HepG2 (cell line): Measurements from ENCODE around the gene PRCD. TPM values are rescaled to one million over a fixed set of nuclear protein-coding genes. Genes with fewer than 3 reads are reported as not detected.

Experiments
- ATAC-seq: fragments of 200-7000 bp; cut with Tn5 transposase; 3 replicates; pipeline ENCODE4 v1.9.1; 2020; ENCODE audit warnings: mild to moderate bottlenecking, moderate library complexity
- BruUV-seq: library from RNA; stranded (reverse); fragments of 400-500 nt; replicated peaks from 2 replicates; lab custom pipeline; 2021; lab: Mats Ljungman, UMichigan
- CTCF ChIA-PET: fragments of 300-600 bp; formaldehyde crosslinking; extraction: SDS; loops from one replicate; lab custom pipeline; 2021; ENCODE audit warnings: low total read pairs, inconsistent platforms, low intra/inter-chr PET ratio; lab: Yijun Ruan, JAX
- POLR2A ChIA-PET: fragments of 350-600 bp; sonication (Branson Sonifier 250); formaldehyde crosslinking; loops from one replicate; lab custom pipeline; 2020; ENCODE audit warnings: antibody characterized with exemption, inconsistent platforms; lab: Yijun Ruan, JAX
- DNase-seq: peaks from one replicate; pipeline ENCODE4 v3.0.0-alpha.2; 2015; ENCODE audit warnings: low spot score
- FAIRE-seq: peaks from 3 replicates; lab custom pipeline; 2011; peaks lifted over from hg19 to GRCh38; lab: Jason Lieb, UNC
- H2AFZ ChIP-seq: one replicate; pipeline ENCODE4 v1.6.1; 2011; ENCODE audit warnings: low read length, inconsistent platforms
- H3K27ac ChIP-seq: fragments of 300-600 bp; 3 replicates; pipeline ENCODE4 v1.8.0; 2011; ENCODE audit warnings: mixed run types, mild to moderate bottlenecking, mixed read lengths, low read length, inconsistent platforms; ENCODE audit not compliant: insufficient read depth; ENCODE audit errors: extremely low read length
- H3K27me3 ChIP-seq, 2 experiments: fragments of 200-600 bp in 1 of 2; 2 replicates in 1 of 2; 3 replicates in 1 of 2; pipeline versions ENCODE4 v1.6.0 to v1.8.0; 2011; ENCODE audit warnings: low read length in 2 of 2, mild to moderate bottlenecking in 2 of 2, moderate library complexity in 2 of 2, inconsistent platforms in 1 of 2; ENCODE audit not compliant: insufficient read depth in 2 of 2, control insufficient read depth in 1 of 2
- H3K36me3 ChIP-seq, 2 experiments: fragments of 200-600 bp in 1 of 2; replicated peaks in 1 of 2; 2 replicates in 1 of 2; 3 replicates in 1 of 2; pipeline versions ENCODE4 v1.5.1 to v1.8.0; 2011; ENCODE audit warnings: low read length in 2 of 2, inconsistent platforms in 1 of 2; ENCODE audit not compliant: insufficient read depth in 2 of 2, control insufficient read depth in 1 of 2
- H3K4me1 ChIP-seq: 2 replicates; pipeline ENCODE4 v1.5.1; 2012; ENCODE audit warnings: low read length, inconsistent platforms; ENCODE audit not compliant: insufficient read depth
- H3K4me2 ChIP-seq: 2 replicates; pipeline ENCODE4 v1.6.0; 2011; ENCODE audit warnings: low read depth, low read length, inconsistent platforms
- H3K4me3 ChIP-seq, 3 experiments: fragments of 200-600 bp in 1 of 3; sonication (generic), shearing (Covaris generic) in 1 of 3; replicated peaks in 1 of 3; 2 replicates each; pipeline ENCODE4 v1.5.1; 2011 to 2016; ENCODE audit warnings: low read length in 3 of 3, inconsistent platforms in 2 of 3, low read depth in 2 of 3, mild to moderate bottlenecking in 2 of 3, control low read depth in 1 of 3, mixed read lengths in 1 of 3; ENCODE audit not compliant: insufficient read depth in 1 of 3
- H3K79me2 ChIP-seq: one replicate; pipeline ENCODE4 v1.6.1; 2011; ENCODE audit warnings: low read length, inconsistent platforms; ENCODE audit not compliant: insufficient read depth
- H3K9ac ChIP-seq: 2 replicates; pipeline ENCODE4 v1.6.0; 2011; ENCODE audit warnings: mild to moderate bottlenecking, low read depth, low read length, inconsistent platforms; ENCODE audit not compliant: insufficient read depth
- H3K9me3 ChIP-seq: 2 replicates; pipeline ENCODE4 v1.5.1; 2012; ENCODE audit warnings: mild to moderate bottlenecking, low read length
- H4K20me1 ChIP-seq: 2 replicates; pipeline ENCODE4 v1.6.0; 2011; ENCODE audit warnings: inconsistent platforms, mild to moderate bottlenecking, low read length, moderate library complexity; ENCODE audit not compliant: insufficient read depth
- CBX2 ChIP-seq, 2 experiments: fragments of 200-600 bp in 1 of 2; sonication (generic); formaldehyde crosslinking in 1 of 2; IDR thresholded peaks; 2 replicates each; pipeline versions ENCODE4 v1.7.0 to v1.8.1; 2018 to 2022; ENCODE audit warnings: low read depth in 2 of 2, low read length in 1 of 2, mild to moderate bottlenecking in 1 of 2, missing genetic modification reagents in 1 of 2
- HNRNPL ChIP-seq: fragments of 200-400 bp; formaldehyde crosslinking; IDR thresholded peaks from 2 replicates; pipeline ENCODE4 v1.6.1; 2017; ENCODE audit warnings: mild to moderate bottlenecking, low read depth, low read length
- MAFG ChIP-seq: sonication (generic); formaldehyde crosslinking; IDR thresholded peaks from 2 replicates; pipeline ENCODE4 v1.5.1; 2020; ENCODE audit warnings: mild to moderate bottlenecking, missing genetic modification reagents
- NFKB2 ChIP-seq: sonication (generic); formaldehyde crosslinking; IDR thresholded peaks from 2 replicates; pipeline ENCODE4 v1.4.0; 2020; ENCODE audit warnings: missing genetic modification reagents, borderline replicate concordance
- PITX1 ChIP-seq: sonication (generic); formaldehyde crosslinking; IDR thresholded peaks from 2 replicates; pipeline ENCODE4 v1.5.1; 2020; ENCODE audit warnings: mild to moderate bottlenecking, missing genetic modification reagents
- RXRB ChIP-seq: IDR thresholded peaks from 2 replicates; pipeline ENCODE4 v1.6.1; 2016; ENCODE audit warnings: borderline replicate concordance, missing genetic modification reagents, missing compliant biosample characterization
- TCF7 ChIP-seq: sonication (generic); IDR thresholded peaks from 2 replicates; pipeline ENCODE4 v1.6.1; 2016; ENCODE audit warnings: antibody characterized with exemption, low read depth
- THAP8 ChIP-seq: sonication (generic); formaldehyde crosslinking; IDR thresholded peaks from 2 replicates; pipeline ENCODE4 v1.5.1; 2020; ENCODE audit warnings: missing genetic modification reagents, mild to moderate bottlenecking, borderline replicate concordance
- ZEB1 ChIP-seq: IDR thresholded peaks from 2 replicates; pipeline ENCODE4 v1.6.1; 2012; ENCODE audit warnings: mild to moderate bottlenecking, low read depth, inconsistent platforms; ENCODE audit not compliant: insufficient replicate concordance
- ZMYM2 ChIP-seq: sonication (generic); formaldehyde crosslinking; IDR thresholded peaks from 2 replicates; pipeline ENCODE4 v1.8.0; 2022; ENCODE audit warnings: mild to moderate bottlenecking, missing genetic modification reagents
- ZNF296 ChIP-seq: sonication (generic); formaldehyde crosslinking; conservative IDR thresholded peaks from 2 replicates; pipeline ENCODE4 v1.5.0; 2020; ENCODE audit warnings: mild to moderate bottlenecking, missing genetic modification reagents
- ZNF883 ChIP-seq: sonication (generic); formaldehyde crosslinking; IDR thresholded peaks from 2 replicates; pipeline ENCODE4 v1.5.1; 2020; ENCODE audit warnings: mild to moderate bottlenecking, missing genetic modification reagents; ENCODE audit errors: not compliant biosample characterization
- WGBS: methylation state at CpG from one replicate; pipeline ENCODE4 v1.1.6; 2017; ENCODE audit warnings: low lambda C conversion rate; 5-methylcytosine and 5-hydroxymethylcytosine counted together
- in situ Hi-C: cut with HindIII; loops from 2 replicates; pipeline ENCODE4 v1.10.0; 2017; ENCODE audit warnings: low pct_unique_long_range_greater_than_20kb; ENCODE audit not compliant: extremely low pct_ligation_motif_present
- intact Hi-C: fragments of 100-400 bp; cut with micrococcal nuclease; formaldehyde crosslinking; loops from one replicate; pipeline ENCODE4 v1.10.0; 2022; ENCODE audit not compliant: unreplicated experiment
- polyA plus RNA-seq, 8 experiments: library from polyadenylated mRNA; depleted of rRNA in 3 of 8; stranded (reverse) in 7 of 8; unstranded in 1 of 8; fragments of >200 nt; fragmentation: Illumina TruSeq in 4 of 8; extraction: Trizol in 4 of 8; gene quantifications; 2 replicates each; pipeline versions ENCODE4 v1.2.1 to v1.2.3, GENCODE V29; 2011 to 2016; ENCODE audit warnings: low read depth in 4 of 8, missing spikeins in 1 of 8, mixed read lengths in 1 of 8; ENCODE audit not compliant: insufficient read depth in 1 of 8
- total RNA-seq, 5 experiments: library from RNA; depleted of rRNA; stranded (reverse); fragments of >200 nt; fragmentation: Illumina TruSeq; extraction: Trizol; gene quantifications; 2 replicates each; pipeline ENCODE4 v1.2.3, GENCODE V29; 2016; ENCODE audit warnings: low read depth in 1 of 5

PRCD gene
- total and polyA plus RNA-seq, 2 of the 13 experiments (the other 11 are each of a cell fraction or from before 2014, with no cell fraction given), result 0.51 TPM; not detected in 1

DNA sequence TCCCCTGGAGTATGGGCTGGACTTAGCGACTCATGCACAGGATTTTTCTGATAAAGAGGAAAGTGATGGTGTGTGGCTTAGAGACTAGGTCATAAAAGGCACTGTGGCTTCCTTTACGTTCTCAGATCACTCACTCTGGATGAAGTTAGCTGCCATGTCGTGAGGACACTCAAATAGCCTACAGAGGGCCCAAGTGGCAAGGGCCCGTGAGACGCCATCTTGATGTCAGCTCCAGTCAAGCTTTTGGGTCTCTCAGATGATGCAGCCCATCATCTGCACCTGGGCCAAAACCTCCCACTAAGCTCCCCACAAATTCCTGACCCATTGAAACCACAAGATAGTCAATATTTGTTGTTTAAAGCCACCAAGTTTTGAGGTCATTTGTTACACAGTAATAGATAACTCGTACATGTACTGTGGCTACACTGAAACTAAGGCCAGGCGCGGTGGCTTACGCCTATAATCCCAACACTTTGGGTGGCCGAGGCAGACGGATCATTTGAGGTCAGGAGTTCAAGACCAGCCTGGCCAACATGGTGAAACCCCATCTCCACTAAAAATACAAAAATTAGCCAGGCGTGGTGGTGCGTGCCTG, 31.1 kb downstream of the PRCD start (continued):
- no peak for TF ChIP-seq ZEB1
- peak; percentile 21; the same call in 1 of the 2 replicates for TF ChIP-seq RXRB (CRISPR knock-in tag)
- TF ChIP-seq THAP8, result no peak
- 0 out of 2 replicates have a peak, but pooled peaks have one; percentile 5 for TF ChIP-seq TCF7
- no peak for TF ChIP-seq MAFG

DNA sequence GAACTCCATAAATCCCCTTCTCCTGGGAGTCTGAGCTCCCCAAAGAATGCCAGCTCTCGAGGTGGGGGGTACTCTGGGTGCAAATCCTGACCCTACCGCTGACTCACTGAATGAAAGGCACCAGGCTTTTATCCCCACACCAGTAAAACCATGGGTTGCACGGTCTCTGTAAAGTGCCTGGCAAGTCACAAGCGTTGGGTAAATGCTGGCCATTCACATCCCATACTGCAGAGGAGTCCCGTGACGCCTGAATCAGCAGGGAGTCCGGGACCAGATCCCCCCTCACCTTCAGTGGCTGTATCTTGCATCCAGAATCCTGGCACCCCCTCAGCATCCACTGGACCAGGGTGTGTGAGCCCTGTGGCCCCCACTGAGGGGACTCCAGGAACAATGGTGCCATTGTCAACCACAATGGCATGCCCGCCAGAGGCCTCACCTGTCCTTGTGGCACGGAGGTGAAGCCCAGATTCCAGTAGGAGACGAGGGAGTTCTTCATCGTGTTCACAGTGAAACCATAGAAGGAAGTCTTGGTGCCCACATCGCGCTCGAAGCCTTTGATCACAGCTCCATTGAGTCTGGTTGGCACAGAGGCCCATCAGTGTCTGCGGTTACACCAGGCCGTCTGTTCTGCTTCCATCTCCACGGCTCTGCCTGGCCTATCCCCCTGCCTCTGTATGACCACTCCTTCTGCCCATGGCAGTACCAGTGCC, 32.5 kb downstream of the PRCD start:
- Histone ChIP-seq H3K4me2 (no peak overlapping the region), H2AFZ (no peak overlapping the region)
- ATAC-seq, result no peak
- CTCF ChIA-PET, result no interaction called here
- no TSS peak for BruUV-seq
- TF ChIP-seq ZNF296 (CRISPR knock-in tag) (0 out of 2 replicates have a peak, but pooled peaks have one; percentile 16), ZMYM2 (no peak), NFKB2 (CRISPR knock-in tag) (0 out of 2 replicates have a peak, but pooled peaks have one; percentile 2), CBX2 (IDR thresholded peaks at IDR 0.05; ENCODE audit: low read depth, low read length) (no peak), CBX2 (CRISPR knock-in tag; IDR thresholded peaks at IDR 0.05; ENCODE audit: low read depth) (no peak), PITX1 (CRISPR knock-in tag) (no peak), ZNF883 (CRISPR knock-in tag) (peak; percentile 62), HNRNPL (0 out of 2 replicates have a peak, but pooled peaks have one; percentile 49)
- TF ChIP-seq, all 625 proteins: peak for 4
- in situ Hi-C loops, result no loop called here
- FAIRE-seq (no peak), DNase-seq (no peak)
- H3K36me3 ChIP-seq, result no peaks in the 10 kb centered on the region
- WGBS, result 79% methylated on average over 14 of the region's 17 CpGs
- H4K20me1 ChIP-seq, result peaks cover 2% of the 10 kb centered on the region; the same call in 1 of the 2 replicates
- H3K27me3 ChIP-seq, result no peaks in the 10 kb centered on the region
- H3K9me3 ChIP-seq, result no peaks in the 10 kb centered on the region
- H3K79me2 ChIP-seq, result no peaks in the 10 kb centered on the region
- H3K4me3 ChIP-seq, result no peak overlapping the region
- H3K4me1 ChIP-seq, result peaks cover 67% of the 10 kb centered on the region
- H3K9ac ChIP-seq, result no peak overlapping the region
- H3K27ac ChIP-seq, result no peak overlapping the region
- POLR2A ChIA-PET, result interaction anchor here (0.8 to 6.8 kb wide), 2 partner anchors 14 to 99 kb away, joined by 3 to 129 read pairs; no protein-coding TSS in a partner anchor
- intact Hi-C loops, result no loop called here
